CD4-positive, alpha-beta T cell treated with Interferon alpha-2 for 1 hour (primary cell): ENCODE measurements around the gene HEXD.
"Not testable (repeated sequence)": the region's sequence is repeated elsewhere in the genome, so short reads cannot be mapped to it uniquely, and the experiment has no call there.

Experiments used
- DNase-seq, 2 donors: peaks; one replicate each; pipeline ENCODE4 v3.0.0-alpha.2; 2020 to 2022

Gene HEXD

GRCh38 chr17:82442643-82443464 is 24.7 kb downstream of the HEXD start:
- no peak for DNase-seq

GRCh38 chr17:82443465-82444283 is 25.5 kb downstream of the HEXD start:
- no peak for DNase-seq

DNA sequence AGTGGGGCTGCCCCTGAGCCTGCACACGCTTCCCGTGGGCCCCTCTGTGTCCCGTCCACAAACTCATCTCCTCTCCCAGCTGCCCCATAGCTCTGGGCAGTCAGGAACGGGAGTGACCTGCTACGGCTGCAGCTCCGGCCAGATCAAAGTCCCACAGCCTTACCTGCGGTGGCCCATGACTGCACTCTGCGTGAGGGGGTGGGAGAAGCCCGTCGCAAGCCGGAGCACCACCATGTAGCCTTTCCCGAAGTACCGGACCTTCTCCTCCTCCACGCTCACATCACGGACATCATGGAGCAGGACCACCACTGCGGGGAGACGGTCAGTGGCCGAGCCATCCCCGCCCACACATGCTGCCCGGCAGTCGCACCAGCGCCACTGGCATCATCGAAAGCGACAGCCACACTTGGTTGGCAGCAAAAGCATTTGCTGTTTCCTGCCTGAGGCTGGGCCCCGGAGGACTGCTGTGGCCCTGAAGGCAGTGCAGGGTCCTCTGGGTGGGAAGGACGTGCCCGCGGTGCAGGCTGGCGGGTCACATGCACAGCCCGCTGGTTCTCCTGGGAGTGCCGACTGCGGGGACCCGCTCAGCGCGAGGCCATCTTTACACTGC is 26.2 kb downstream of the HEXD start:
- no peak for DNase-seq

GRCh38 chr17:82444941-82445521 is 26.9 kb downstream of the HEXD start:
- no peak for DNase-seq

DNA sequence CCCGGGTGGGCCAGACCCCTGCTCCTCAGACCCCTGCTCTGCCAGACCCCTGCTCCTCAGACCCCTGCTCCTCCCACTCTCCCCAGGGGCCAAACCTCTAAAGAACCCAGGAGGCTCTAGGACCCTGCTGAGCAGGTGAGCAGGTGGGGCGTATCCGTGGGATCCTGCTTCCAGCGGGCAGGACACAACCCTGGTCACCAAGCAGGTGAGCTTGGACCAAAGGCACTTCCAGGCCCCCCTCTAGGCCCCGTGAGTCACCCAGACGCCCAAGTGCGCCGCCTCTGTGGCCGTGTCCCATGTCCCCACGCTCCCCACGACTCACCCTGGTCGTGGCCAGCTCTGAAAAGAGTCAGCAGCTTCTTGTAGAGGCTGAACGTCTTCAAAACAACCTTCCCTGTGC is 27.4 kb downstream of the HEXD start:
- DNase-seq, result no peak

DNA sequence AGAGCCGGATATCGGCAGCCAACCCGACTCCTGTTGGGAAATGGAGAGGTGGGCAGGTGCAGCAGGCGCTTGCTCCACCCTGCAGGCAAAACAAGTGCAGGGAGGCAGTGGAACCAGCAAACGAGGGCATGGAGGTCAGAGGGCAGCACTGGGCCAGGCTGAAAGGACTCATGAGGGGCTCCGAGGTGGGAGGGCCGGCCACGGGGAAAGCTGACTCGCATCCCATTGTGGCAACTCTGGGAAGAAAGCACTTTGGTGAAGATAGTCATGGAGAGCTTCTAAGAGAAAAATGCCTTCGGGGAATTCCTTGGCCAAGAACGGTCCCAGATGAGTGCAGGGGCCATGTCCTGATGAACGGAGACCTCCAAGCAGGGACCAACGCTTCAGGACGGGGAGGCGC is 28.0 kb downstream of the HEXD start:
- DNase-seq, result no peak

DNA sequence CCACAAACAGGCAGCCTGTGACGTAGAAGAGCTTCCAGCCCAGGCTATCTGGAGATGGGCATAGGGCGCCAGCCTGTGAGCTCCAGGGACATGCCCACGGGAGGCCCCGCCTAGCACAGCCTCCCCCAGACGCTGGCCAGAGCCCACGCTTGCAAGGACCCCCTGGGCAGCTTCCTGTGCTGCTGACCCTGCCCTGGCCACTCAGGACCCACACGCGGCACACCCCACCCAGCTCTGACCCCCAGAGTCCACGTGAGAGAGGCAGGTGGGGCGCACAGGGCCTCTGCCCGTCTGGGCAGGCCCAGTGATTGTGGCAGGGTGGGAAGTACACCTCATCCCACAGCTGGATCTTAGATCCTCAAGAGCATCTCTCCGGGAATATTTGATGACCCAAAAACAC is 28.5 kb downstream of the HEXD start:
- no peak for DNase-seq

GRCh38 chr17:82447876-82448275 is 29.7 kb downstream of the HEXD start:
- DNase-seq, result no peak

DNA sequence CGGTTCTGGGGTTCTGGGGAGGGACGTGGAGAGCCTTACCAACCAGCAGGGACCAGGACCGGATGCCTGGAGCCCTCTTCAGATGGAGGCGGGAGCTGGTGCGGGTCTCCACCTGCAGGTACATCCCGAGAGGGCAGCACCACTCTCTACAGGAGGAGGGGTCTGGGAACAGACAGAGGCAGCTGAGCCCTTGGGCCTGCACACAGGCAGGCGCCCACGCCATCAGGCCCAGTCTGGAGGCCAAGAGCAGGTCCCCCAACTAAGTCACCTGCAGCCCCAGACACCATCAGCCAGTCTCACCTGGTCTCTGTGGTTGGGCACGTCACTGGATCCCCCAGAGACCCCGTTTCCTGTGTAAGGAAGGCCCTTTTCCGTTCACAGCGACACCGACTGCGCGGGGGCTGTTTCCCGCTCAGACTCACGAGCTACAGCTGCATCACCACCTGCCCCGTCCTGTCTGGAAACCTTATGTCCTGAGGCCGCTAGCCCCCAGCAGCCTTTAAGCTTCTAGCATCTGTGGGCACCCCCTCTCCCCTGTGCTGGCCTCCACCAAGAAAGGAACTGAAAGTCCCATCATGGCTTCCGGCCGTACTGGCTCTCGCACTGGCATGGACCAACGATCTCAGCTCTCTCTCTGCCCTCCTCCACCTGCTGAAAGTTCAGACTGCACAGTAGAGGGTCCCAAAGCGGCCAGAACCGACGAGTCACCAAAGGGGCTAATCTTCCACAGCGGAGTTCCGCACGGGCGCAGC is 31.2 kb downstream of the HEXD start:
- DNase-seq, result peak; percentile 90 to 94

DNA sequence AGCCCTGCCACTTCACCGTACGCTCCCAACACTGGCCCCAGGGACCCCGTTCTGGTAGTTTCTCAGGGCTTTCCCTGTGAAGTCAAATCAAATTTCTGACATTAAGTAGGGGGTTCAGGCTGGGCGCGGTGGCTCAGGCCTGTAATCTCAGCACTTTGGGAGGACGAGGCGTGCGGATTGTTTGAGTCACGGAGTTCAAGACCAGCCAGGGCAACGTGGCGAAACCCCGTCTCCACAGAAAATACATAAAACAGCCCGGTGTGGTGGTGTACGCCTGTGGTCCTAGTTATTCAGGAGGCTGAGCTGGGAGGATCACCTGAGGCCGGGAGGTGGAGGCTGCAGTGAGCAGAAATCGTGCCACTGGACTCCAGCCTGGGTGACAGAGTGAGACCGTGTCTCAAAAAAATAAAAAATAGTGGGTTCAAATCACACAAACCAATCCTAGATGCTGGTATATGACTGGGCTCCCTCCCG is 31.8 kb downstream of the HEXD start:
- DNase-seq, result peak; percentile 39 to 48

DNA sequence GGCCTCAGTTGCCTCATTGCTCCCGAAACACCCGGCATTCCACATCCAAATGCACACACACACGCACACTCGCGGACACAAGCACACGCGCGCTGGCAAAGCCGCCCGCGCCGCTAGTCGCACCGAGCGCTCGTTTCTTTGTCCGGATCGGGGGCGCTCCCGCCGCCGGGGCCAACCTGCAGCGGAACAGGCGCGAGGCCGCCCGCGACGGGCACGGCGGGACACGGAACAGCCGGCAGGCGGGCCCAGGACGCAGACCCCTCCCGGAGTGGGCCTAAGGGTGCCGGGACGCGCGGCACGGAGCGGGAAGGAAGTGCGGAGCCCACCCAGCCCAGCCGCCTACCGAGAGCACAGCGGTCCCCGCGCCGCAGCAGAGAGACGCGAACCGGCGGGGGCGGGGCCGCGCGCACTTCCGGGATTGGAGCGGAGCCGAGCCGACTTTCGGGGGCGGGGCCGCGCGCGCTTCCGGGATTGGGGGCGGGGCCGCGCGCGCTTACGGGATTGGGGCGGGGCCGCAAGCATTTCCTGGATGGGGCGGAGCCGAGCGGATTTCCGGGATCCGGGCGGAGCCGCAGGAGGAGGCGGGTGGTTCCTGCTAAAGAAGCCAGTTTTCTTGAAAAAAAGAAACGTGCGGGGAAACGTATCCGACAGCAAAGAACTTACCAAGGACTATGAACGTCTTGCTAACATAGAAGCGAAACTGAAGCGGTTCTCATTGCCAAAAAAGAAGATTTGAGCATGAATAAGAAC is 32.4 kb downstream of the HEXD start, which contains the start of gene CYBC1:
CYBC1 (minus strand) TSS at position 396 of the 750 bp plus-strand sequence. CDS start 1,498 bp downstream, outside the sequence.
- DNase-seq, result peak; percentile 96 to 97

GRCh38 chr17:82452162-82452561 is 34.0 kb downstream of the HEXD start:
- DNase-seq, result no peak

DNA sequence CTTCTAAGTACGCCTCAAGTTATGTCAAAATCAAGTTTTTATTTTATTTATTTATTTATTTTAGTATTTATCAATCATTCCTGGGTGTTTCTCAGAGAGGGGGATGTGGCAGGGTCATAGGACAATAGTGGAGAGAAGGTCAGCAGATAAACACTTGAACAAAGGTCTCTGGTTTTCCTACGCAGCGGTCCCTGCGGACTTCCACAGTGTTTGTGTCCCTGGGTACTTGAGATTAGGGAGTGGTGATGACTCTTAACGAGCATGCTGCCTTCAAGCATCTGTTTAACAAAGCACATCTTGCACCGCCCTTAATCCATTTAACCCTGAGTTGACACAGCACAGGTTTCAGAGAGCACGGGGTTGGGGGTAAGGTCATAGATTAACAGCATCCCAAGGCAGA is 35.0 kb downstream of the HEXD start:
- DNase-seq, result not testable (repeated sequence)

GRCh38 chr17:82453706-82454105 is 35.6 kb downstream of the HEXD start:
- not testable (repeated sequence) for DNase-seq

DNA sequence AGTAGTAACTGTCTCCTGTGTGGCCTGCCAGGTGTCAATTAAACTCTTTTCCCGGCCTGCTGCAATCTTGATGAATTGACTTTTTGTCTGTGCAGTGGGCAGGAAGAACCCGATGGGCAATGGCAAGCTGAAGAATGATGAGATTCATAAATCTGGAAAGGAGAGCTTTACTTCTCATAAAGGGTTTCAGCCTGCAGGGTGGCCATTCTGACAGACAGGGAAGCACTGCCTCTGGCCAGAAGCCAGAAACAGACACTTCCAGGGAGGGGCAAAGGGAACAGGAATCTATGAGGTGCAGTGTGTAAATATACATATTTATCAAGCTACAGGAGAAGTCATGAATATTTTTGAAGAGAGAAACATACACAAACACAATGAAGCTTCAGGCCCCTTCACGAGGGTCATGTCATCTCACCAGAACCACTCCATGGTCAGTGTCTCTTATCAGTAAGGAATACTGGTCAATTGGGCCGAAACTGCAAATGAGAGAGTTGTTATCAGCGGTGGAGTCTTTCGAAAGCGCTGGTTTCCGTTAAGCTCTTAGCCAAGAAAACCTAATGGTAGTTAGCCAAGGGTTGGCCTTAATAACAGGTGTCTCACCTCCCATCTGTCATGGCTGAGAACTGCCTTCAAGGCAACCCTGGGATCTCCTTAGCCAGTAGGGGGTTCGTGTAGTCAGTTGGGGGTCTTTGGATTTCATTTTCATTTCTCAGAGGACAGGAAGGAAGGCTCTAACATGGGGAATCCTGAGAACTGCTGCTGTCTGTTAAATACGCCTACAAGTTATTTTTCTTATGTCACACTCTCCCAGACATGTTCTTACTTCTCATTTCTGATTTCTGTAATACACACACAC is 39.2 kb downstream of the HEXD start:
- peak; percentile 36 to 55 for DNase-seq

DNA sequence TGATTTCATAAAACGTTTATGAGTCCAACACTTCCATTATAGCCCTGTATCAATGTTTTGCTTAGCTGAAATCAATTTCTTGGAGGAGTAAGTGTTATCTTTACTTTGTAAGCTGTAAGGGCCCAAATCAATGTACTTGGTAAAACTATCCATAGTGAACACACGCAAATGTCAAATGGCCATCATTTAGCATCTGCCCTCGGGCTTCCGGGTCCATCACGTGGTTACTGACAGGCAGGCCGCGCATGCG is 39.7 kb downstream of the HEXD start:
- DNase-seq, result peak in 1 of 2 donors; percentile 96

DNA sequence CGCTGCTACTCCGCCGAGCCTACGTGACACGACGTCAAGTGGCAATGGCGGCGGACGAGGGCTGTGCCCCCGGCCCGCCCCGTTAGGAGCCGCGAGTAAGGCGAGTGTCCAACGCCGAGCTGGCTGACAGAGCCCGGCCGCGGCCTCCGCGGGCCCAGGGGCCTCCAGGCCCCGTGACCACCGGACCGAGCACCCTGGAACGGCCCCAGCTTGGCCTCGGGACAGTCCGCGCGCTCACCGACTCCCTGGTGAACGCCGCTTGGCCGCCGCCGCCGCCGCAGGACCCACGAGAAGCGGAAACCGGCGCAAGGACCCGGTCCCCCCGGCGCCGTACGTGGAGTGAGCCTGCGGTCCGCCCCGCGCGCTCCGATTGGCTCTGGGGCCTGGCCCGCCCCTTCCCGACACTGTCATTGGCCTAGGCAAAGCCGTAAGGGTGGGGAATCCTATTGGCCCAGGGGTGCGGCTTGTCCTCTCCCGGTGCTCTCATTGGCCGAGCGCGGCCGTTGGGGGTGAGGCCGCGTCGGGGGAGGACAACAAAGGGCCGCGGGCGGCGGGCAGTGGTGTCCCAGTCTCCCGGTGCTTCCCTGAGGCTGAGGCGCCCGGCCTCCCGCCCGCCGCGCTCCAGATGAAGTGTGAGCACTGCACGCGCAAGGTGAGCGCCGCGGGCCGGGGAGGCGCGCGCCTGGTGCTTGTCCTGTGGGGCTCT is 40.2 kb downstream of the HEXD start, which contains the start of gene NARF:
NARF (plus strand) TSS at position 563 of the 706 bp plus-strand sequence; CDS start at position 626, 63 bp downstream.
- peak; percentile 97 for DNase-seq

- peak; percentile 40 to 59 for DNase-seq
These were observed 40.8 kb downstream of the HEXD start for GRCh38 chr17:82458885-82459424.

DNA sequence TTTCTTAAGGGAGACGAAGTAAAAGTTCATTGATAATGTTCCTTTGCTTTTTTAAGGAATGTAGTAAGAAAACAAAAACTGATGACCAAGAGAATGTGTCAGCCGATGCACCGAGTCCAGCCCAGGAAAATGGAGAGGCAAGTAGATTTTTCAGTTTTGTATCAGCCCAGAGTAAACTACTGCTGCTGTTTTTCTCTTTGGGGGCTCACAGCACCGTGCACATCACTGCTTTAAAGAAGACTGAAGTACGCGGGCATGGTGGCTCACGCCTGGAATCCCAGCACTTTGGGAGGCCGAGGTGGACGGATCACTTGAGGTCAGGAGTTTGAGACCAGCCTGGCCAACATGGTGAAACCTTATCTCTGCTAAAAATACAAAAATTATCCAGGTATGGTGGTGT is 41.8 kb downstream of the HEXD start:
- DNase-seq, result not testable (repeated sequence)
